ENCODE results near the gene NCLN. TPM values are rescaled to one million over a fixed set of nuclear protein-coding genes. Genes with fewer than 3 reads are reported as not detected.

NCLN gene, protein sequence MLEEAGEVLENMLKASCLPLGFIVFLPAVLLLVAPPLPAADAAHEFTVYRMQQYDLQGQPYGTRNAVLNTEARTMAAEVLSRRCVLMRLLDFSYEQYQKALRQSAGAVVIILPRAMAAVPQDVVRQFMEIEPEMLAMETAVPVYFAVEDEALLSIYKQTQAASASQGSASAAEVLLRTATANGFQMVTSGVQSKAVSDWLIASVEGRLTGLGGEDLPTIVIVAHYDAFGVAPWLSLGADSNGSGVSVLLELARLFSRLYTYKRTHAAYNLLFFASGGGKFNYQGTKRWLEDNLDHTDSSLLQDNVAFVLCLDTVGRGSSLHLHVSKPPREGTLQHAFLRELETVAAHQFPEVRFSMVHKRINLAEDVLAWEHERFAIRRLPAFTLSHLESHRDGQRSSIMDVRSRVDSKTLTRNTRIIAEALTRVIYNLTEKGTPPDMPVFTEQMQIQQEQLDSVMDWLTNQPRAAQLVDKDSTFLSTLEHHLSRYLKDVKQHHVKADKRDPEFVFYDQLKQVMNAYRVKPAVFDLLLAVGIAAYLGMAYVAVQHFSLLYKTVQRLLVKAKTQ
- 19.5 TPM for total RNA-seq

GRCh38 chr19:3185461-3186159 is at the start of gene NCLN:
Gene NCLN, plus strand, starts transcription at chr19:3185930. Its CDS starts 101 bp downstream, at chr19:3186031.

DNA sequence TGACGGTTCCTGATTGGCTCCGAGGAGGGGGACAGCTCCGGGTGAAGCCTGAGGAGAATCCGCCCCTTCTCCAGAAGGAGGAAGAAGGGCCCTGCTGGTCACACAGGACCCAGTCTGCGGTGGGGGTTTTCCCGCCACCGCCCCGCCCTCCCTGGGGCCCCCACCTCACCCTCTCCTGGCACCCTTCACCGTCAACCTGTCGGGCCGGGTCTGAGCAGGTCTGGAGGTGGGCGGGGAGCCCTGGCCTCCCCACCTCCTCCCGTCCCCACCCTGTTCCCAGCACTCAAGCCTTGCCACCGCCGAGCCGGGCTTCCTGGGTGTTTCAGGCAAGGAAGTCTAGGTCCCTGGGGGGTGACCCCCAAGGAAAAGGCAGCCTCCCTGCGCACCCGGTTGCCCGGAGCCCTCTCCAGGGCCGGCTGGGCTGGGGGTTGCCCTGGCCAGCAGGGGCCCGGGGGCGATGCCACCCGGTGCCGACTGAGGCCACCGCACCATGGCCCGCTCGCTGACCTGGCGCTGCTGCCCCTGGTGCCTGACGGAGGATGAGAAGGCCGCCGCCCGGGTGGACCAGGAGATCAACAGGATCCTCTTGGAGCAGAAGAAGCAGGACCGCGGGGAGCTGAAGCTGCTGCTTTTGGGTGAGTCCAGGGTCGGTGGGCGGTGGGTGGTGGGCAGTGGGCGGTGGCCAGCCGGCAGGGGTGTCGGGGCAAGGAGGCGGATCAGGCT is 49.6 kb upstream of the NCLN start, which contains the start of gene GNA15:
GNA15 (plus strand) TSS at position 73 of the 723 bp plus-strand sequence; CDS start at position 491, 418 bp downstream.

DNA sequence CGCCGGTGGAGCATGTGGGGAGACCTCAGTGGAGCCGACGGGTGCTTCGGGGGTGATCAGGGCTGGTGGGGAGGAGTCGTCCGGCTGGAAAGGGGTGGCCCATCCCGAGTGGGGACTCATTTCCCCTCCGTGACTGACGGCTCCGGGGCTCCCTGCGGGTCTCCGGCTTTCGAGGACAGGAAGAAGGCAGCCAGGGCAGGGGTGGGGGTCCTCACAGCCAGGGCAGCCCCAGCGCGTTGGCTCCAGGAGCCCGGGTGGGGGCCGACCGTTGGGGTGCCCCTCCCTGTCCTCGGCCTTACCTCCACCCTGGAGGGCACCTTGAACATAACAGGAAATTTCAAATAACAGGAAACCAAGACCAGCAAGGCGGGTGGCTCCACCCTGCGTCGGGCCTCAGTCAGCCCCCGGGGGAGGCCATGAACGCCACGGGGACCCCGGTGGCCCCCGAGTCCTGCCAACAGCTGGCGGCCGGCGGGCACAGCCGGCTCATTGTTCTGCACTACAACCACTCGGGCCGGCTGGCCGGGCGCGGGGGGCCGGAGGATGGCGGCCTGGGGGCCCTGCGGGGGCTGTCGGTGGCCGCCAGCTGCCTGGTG is 7.3 kb upstream of the NCLN start, which contains the start of gene S1PR4:
S1PR4 (plus strand) TSS at position 393 of the 596 bp plus-strand sequence; CDS start at position 417, 24 bp downstream.

GRCh38 chr19:3224346-3225168 is 38.8 kb downstream of the NCLN start, which contains the start of gene CELF5:
Gene CELF5, plus strand, starts transcription at chr19:3224661. Its CDS starts 79 bp downstream, at chr19:3224740.

Other genes starting within 250 kb of the NCLN start
- gene ZNF77, start 241.0 kb upstream of the NCLN start, total RNA-seq: 7.6 TPM
- gene TLE6, start 208.4 kb upstream of the NCLN start, total RNA-seq: 5.2 TPM
- gene TLE2, start 156.7 kb upstream of the NCLN start, total RNA-seq: 40.1 TPM
- gene TLE5, start 123.4 kb upstream of the NCLN start, total RNA-seq: 128 TPM
- 40.5 TPM for gene GNA11, start 91.6 kb upstream of the NCLN start, total RNA-seq
- 3.0 TPM for gene GNA15, start 49.9 kb upstream of the NCLN start, total RNA-seq
- 0.38 TPM for gene S1PR4, start 7.2 kb upstream of the NCLN start, total RNA-seq
- 13.4 TPM for gene CELF5, start 38.7 kb downstream of the NCLN start, total RNA-seq
- 63.5 TPM for gene NFIC, start 180.7 kb downstream of the NCLN start, total RNA-seq